LNCaP clone FGC (cell line): ENCODE data around the gene TRMT44.
A peak's percentile ranks its signal among the peaks of the same experiment; 100 is the strongest.
"Not testable (repeated sequence)": the region's sequence is repeated elsewhere in the genome, so short reads cannot be mapped to it uniquely, and the experiment has no call there.

Experiments
- DNase-seq: peaks from one replicate; pipeline ENCODE4 v3.0.0-alpha.2; 2011; ENCODE audit warnings: low read depth
- H3K4me3 ChIP-seq: 2 replicates; pipeline ENCODE4 v1.5.1; 2011; ENCODE audit warnings: mild to moderate bottlenecking, low read depth, low read length, control low read depth
- CTCF ChIP-seq: IDR thresholded peaks from 2 replicates; pipeline ENCODE4 v1.5.1; 2012; ENCODE audit warnings: mild to moderate bottlenecking; ENCODE audit not compliant: control insufficient read depth, insufficient read depth; ENCODE audit errors: extremely low read depth

The TRMT44 gene

GRCh38 chr4:8406887-8407286, 33.7 kb upstream of the TRMT44 start:
- TF ChIP-seq CTCF, result peak; percentile 41
- not testable (repeated sequence) for DNase-seq, H3K4me3 ChIP-seq

GRCh38 chr4:8407316-8407715, 33.3 kb upstream of the TRMT44 start:
- no peak for TF ChIP-seq CTCF
- H3K4me3 ChIP-seq, result no peak overlapping the region
- DNase-seq, result no peak

- DNase-seq, result no peak
- H3K4me3 ChIP-seq, result no peak overlapping the region
- no peak for TF ChIP-seq CTCF
Measured at GRCh38 chr4:8407756-8408155, 32.8 kb upstream of the TRMT44 start.

GRCh38 chr4:8409264-8410065, 31.1 kb upstream of the TRMT44 start:
- no peak for TF ChIP-seq CTCF
- H3K4me3 ChIP-seq, result no peak overlapping the region
- DNase-seq, result no peak

- DNase-seq, result no peak
- H3K4me3 ChIP-seq, result no peak overlapping the region
- no peak for TF ChIP-seq CTCF
Measured at GRCh38 chr4:8410066-8410625, 30.4 kb upstream of the TRMT44 start.

- peak; percentile 65 for DNase-seq
- H3K4me3 ChIP-seq, result no peak overlapping the region
- peak; percentile 67 for TF ChIP-seq CTCF
Measured at GRCh38 chr4:8410641-8411271, 29.8 kb upstream of the TRMT44 start.
